Testis (tissue), 3 donors: ENCODE measurements around the gene SMOC1. TPM values are rescaled to one million over a fixed set of nuclear protein-coding genes. Genes with fewer than 3 reads are reported as not detected.

Experiments used
- DNase-seq: peaks from one replicate; pipeline ENCODE4 v3.0.0-alpha.2; 2019
- H3K27ac ChIP-seq, 2 donors: fragments of 200-600 bp; sonication (generic); one replicate each; pipeline ENCODE4 v1.5.1; 2019
- H3K27me3 ChIP-seq: fragments of 200-600 bp; sonication (generic); one replicate; pipeline ENCODE4 v1.5.1; 2019
- H3K36me3 ChIP-seq: fragments of 200-600 bp; sonication (generic); one replicate; pipeline ENCODE4 v1.5.1; 2017; ENCODE audit warnings: low read depth; ENCODE audit errors: missing control alignments
- H3K4me1 ChIP-seq: fragments of 200-600 bp; sonication (generic); one replicate; pipeline ENCODE4 v1.5.1; 2019
- H3K4me3 ChIP-seq, 2 donors: fragments of 200-600 bp; sonication (generic); one replicate each; pipeline ENCODE4 v1.5.1; 2017 to 2019
- H3K9me3 ChIP-seq: fragments of 200-600 bp; sonication (generic); one replicate; pipeline ENCODE4 v1.5.1; 2017
- POLR2A ChIP-seq: fragments of 450-650 bp; IDR thresholded peaks from one replicate; pipeline ENCODE4 v1.6.1; 2017; ENCODE audit warnings: antibody characterized with exemption, mild to moderate bottlenecking, moderate library complexity
- WGBS, 2 donors: methylation state at CpG; one replicate each; pipeline ENCODE4 v1.1.5; 2018; 5-methylcytosine and 5-hydroxymethylcytosine counted together
- intact Hi-C: fragments of 100-400 bp; cut with DNase I; formaldehyde crosslinking; loops from one replicate; pipeline ENCODE4 v1.15.1; 2023; ENCODE audit warnings: low total_unique reads
- polyA plus RNA-seq: library from polyadenylated mRNA; stranded (reverse); fragments of 350-450 nt; fragmentation: Illumina TruSeq; extraction: RNeasy Lipid Tissue Mini Kit (QIAGEN cat#74804); gene quantifications from one replicate; pipeline ENCODE4 v1.2.3, GENCODE V29; 2014; ENCODE audit warnings: low read depth, low replicate concordance; ENCODE audit not compliant: insufficient read depth
- total RNA-seq, 2 donors: library from RNA; depleted of rRNA; stranded (reverse); fragments of >200 nt; gene quantifications; one replicate each; pipeline ENCODE4 v1.2.3, GENCODE V29; 2016
- TF ChIP-seq, protein P1 (sequence below), 3 experiments: fragments of 450-650 bp in 2 of 3; fragments of 200-600 bp in 1 of 3; sonication (generic) in 1 of 3; IDR thresholded peaks; one replicate each; pipeline ENCODE4 v1.5.1; 2016 to 2019; ENCODE audit warnings: antibody characterized with exemption in 3 of 3, mild to moderate bottlenecking in 2 of 3, moderate library complexity in 1 of 3

SMOC1 gene
- total and polyA plus RNA-seq, 3 donors from 2014 or later, result 88.2 to 248 (median 143) TPM

DNA sequence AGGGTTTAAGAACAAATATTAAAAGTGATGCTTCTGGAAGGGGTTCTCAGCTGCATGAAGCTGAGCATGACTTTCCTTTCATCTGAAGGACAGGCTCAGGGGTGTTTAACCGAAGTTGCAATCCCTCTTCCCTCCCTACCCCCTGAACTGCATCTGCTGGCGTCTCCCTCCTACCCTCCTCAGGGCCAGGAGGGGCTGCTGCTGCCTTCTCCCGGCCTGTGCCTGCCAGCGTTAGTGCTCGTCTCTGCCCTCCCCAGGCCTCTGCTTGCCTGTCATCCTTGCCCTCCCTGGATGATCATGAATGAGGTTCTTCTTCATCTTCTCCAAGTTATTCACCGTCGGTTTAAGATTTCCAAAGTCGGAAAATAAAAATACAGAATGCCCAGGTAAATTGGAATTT is 12.2 kb downstream of the SMOC1 start:
- TF ChIP-seq POLR2A, result no peak
- TF ChIP-seq, protein P1, sequence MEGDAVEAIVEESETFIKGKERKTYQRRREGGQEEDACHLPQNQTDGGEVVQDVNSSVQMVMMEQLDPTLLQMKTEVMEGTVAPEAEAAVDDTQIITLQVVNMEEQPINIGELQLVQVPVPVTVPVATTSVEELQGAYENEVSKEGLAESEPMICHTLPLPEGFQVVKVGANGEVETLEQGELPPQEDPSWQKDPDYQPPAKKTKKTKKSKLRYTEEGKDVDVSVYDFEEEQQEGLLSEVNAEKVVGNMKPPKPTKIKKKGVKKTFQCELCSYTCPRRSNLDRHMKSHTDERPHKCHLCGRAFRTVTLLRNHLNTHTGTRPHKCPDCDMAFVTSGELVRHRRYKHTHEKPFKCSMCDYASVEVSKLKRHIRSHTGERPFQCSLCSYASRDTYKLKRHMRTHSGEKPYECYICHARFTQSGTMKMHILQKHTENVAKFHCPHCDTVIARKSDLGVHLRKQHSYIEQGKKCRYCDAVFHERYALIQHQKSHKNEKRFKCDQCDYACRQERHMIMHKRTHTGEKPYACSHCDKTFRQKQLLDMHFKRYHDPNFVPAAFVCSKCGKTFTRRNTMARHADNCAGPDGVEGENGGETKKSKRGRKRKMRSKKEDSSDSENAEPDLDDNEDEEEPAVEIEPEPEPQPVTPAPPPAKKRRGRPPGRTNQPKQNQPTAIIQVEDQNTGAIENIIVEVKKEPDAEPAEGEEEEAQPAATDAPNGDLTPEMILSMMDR (IDR thresholded peaks at IDR 0.05), result no peak
- no peaks in the 10 kb centered on the region for H3K9me3 ChIP-seq
- no peak overlapping the region for H3K4me3 ChIP-seq
- no peaks in the 10 kb centered on the region for H3K36me3 ChIP-seq
- WGBS, 2 donors, result 61 to 62% methylated on average over 8 of the region's 8 CpGs
- no peak for DNase-seq
- intact Hi-C loops, result no loop called here
- no peak overlapping the region for H3K27ac ChIP-seq
- H3K4me1 ChIP-seq, result peaks cover 11% of the 10 kb centered on the region
- no peaks in the 10 kb centered on the region for H3K27me3 ChIP-seq

DNA sequence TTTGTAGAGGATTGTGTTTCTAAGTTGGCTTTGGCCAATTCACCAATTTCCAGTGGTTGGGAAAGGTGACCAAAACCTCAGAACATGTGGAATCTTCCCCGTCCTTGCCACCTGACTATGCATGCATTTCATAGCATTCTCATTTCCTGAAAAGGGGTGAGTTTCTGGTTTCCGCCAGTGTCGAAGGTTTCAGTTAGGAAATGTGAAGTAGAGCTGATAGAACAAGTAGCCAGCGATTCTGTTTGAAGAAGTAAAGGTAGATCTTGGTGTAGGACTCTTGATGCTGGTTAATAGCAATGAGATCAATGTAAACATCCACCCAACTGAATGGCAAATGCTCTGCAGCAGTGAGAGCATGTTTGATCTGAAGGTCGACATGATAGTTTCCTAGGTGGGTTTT is 15.9 kb downstream of the SMOC1 start:
- WGBS, 2 donors, result 82% methylated on average over 5 of the region's 5 CpGs
- TF ChIP-seq, protein P1 (IDR thresholded peaks at IDR 0.05), result no peak
- TF ChIP-seq POLR2A, result no peak

DNA sequence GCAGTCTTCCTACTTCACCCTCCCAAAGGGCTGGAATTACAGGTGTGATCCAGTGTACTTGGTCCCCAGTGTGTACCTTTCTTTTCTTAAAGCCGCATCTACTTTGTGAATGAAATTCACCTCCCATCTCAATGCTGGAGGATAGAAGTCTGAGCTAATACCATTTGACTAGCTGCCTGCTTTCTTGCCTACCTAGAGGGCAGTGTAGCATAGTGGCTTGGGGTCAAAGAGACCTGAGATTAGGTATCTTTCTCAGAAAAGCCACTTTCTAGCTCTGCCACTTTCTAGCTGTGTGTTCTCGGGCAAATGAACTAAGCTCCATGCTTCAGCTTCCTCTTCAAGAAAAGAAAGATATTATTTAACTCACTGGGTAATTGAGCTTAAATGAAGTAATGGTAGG is 16.9 kb downstream of the SMOC1 start:
- intact Hi-C loops, result no loop called here
- Histone ChIP-seq H3K4me1 (no peaks in the 10 kb centered on the region), H3K4me3 (no peak overlapping the region), H3K27me3 (no peaks in the 10 kb centered on the region), H3K27ac (no peak overlapping the region), H3K9me3 (no peaks in the 10 kb centered on the region), H3K36me3 (no peaks in the 10 kb centered on the region)
- whole genome bisulfite sequencing, 2 donors, result 90 to 97% methylated on average over 2 of the region's 2 CpGs
- TF ChIP-seq, protein P1 (IDR thresholded peaks at IDR 0.05), result no peak
- TF ChIP-seq POLR2A, result no peak
- no peak for DNase-seq

More for the DNA sequence above, 15.9 kb downstream of the SMOC1 start:
- Histone ChIP-seq H3K4me1 (no peaks in the 10 kb centered on the region), H3K36me3 (no peaks in the 10 kb centered on the region), H3K4me3 (no peak overlapping the region), H3K27me3 (no peaks in the 10 kb centered on the region), H3K9me3 (no peaks in the 10 kb centered on the region), H3K27ac (no peak overlapping the region)
- intact Hi-C loops, result no loop called here
- no peak for DNase-seq

DNA sequence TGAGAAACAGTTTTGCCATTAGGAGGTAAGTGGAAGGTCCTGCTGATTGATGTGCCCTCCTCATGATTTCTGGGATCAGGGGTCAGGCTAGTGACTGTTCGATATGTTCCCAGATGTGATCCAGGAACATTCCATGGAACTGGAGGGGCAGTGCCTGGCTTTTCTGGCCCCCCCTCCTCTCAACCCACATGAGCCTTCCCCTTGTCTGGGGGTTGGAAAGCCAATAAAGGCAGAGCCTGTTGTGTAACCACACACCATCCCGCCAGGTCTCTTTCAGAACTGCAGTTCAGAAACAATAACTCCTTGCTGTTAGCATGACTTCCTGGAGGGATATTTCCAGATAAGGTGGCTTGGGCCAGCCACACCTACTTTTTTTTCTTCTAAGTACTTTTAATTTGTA is 17.8 kb downstream of the SMOC1 start:
- intact Hi-C loops, result no loop called here
- WGBS, 2 donors, result 94 to 95% methylated on average over 2 of the region's 2 CpGs

DNA sequence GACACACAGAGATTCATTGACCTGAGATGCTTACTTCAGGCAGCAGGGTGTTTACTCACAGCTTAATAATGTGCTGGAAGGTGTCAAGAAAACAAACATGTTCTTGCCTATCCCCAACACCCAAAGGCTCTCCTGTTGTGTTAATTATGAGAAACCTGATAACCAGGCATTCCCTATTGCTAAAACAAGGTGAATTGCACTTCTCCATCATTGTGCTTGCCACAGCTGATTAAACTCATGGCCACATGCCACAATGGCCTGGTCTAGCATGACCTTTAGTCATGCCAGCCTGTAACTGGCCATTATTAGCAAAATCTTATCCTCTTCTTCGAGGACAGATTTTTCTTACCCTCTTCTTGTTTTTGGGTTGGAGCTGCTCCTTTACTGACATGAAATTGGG is 21.4 kb downstream of the SMOC1 start:
- no peak for DNase-seq
- intact Hi-C loops, result no loop called here
- 62 to 79% methylated on average over 1 of the region's 1 CpG for WGBS, 2 donors

More for the DNA sequence above, 17.8 kb downstream of the SMOC1 start:
- Histone ChIP-seq H3K36me3 (no peaks in the 10 kb centered on the region), H3K4me3 (no peak overlapping the region), H3K4me1 (no peaks in the 10 kb centered on the region), H3K27me3 (no peaks in the 10 kb centered on the region), H3K9me3 (no peaks in the 10 kb centered on the region), H3K27ac (no peak overlapping the region)
- DNase-seq, result no peak
- TF ChIP-seq, protein P1 (IDR thresholded peaks at IDR 0.05), result no peak
- TF ChIP-seq POLR2A, result no peak

More for the DNA sequence above, 21.4 kb downstream of the SMOC1 start:
- Histone ChIP-seq H3K27ac (no peak overlapping the region), H3K36me3 (no peaks in the 10 kb centered on the region), H3K9me3 (no peaks in the 10 kb centered on the region), H3K4me3 (no peak overlapping the region), H3K27me3 (no peaks in the 10 kb centered on the region), H3K4me1 (peaks cover 2% of the 10 kb centered on the region)
- TF ChIP-seq, protein P1 (IDR thresholded peaks at IDR 0.05), result no peak
- no peak for TF ChIP-seq POLR2A
